HG02973 (cell line): ENCODE data around the gene DOLPP1.
"Not testable (repeated sequence)": the region's sequence is repeated elsewhere in the genome, so short reads cannot be mapped to it uniquely, and the experiment has no call there.

Experiments
- ATAC-seq: cut with Tn5 transposase; IDR thresholded peaks from one replicate; pipeline ENCODE4 v1.9.1; 2021; ENCODE audit warnings: moderate library complexity; ENCODE audit not compliant: unreplicated experiment

Gene DOLPP1

DNA sequence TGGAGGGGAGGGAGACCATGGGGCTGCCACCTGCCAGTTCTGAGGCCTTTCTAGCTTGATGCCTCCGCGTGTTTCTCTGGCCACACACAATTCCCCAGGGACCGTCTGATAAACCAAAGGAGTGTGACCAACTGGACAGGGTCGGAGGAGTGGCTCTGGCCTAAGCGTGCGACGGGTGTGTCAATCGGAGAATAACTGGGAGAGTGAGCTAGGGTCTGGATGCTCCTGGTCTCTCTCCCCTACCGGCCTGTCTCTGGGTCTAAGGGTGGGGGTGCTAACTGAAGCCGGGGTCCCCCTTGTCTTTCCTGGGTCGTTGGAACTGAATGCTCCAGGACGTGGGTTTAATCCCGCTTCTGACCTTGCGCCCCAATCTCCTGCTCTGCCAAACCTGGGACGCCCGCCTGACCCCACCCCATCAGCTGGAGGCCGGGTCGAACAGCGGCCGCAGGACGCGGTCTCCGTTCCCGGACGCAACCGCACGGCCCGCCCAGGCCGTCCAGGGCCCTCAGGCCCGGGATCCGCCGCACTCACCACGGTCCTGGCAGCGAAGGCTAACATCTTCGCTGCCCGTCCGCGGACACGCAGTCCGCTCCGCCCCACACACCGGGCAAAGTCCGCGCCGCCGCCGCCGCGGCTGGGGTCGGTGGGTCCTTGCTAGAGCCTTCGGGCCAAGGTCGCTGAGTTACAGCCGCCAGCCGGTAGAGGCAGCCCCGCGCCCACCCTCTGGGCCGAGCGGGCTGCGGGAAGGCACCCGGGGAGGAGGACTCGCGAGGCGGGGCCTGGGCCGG lies 29.2 kb downstream of the DOLPP1 start:
- no peak for ATAC-seq

DNA sequence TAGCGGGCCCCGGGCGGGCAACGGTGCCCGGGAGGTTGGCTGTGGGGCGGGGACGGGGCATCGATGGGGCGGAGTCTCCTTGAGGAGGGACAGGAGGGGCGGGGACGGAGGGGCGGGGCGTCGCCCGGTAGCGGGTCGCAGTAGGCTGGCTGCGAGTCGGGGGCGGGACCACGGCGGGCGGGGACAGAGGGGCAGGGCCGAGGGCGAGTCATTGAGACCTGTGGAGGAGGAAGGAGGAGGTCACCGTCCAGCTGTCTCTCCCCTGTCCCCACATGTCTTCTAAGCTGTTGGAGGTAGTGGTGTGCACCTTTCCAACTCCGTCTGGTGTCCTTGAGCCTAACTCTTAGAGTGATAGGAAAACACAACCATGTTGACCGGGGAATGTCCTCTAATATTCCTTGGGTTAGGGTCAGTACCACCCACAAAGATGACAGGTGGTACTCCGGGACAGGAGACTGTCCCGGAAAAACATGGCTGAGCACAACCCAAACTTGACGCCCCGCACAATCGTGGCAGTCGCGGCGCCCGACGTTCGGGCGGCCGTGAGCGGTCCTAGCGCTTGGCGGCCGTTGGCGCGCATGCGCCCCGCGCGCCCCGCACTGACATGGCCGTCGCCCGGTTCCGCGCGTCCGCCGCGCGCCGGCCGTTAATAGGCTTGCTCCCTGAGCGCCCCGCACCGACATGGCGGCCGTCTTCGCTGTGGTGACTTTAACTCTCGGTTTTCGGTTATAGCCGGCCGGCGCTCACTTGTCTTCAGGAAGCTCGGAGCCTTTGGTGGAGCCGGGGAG lies 30.0 kb downstream of the DOLPP1 start, which contains the start of the genes CRAT and PTPA:
Gene CRAT, minus strand, starts transcription at position 54 of the 788 bp plus-strand sequence. CDS start 284 bp downstream, outside the sequence.
Gene PTPA, plus strand, starts transcription at position 676 of the 788 bp plus-strand sequence. CDS start 186 bp downstream, outside the sequence.
- peak; percentile 60 for ATAC-seq

DNA sequence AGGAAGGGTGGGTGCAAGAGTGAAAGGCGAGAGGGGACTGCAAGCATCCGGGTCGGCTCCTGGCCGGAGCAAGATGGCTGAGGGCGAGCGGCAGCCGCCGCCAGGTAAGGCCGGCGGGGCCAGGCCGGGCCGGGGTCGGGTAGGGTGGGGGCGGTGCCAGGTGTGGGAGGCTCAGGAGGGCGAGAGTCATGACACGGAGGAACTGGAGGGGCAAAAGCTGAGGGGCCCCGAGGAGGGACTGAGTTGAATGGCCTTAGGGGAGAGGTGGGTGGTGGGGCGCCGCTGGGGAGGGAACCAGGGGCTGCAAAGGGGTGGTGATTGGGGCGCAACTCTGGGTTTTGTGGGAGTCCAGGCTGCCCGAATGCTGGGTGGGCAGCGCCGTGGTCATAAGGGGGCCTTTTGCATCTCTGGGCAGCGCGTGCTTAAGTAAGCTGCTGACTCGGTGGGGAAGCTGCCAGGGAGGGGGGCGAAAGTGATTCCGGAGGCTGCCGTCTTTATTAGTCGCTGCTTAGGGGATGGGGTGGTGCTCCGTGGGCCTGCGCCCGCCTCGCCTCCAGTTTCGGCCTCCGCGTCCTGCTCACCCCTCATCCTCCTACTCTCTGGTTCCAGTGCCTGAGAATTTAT lies 30.7 kb downstream of the DOLPP1 start:
- no peak for ATAC-seq

DNA sequence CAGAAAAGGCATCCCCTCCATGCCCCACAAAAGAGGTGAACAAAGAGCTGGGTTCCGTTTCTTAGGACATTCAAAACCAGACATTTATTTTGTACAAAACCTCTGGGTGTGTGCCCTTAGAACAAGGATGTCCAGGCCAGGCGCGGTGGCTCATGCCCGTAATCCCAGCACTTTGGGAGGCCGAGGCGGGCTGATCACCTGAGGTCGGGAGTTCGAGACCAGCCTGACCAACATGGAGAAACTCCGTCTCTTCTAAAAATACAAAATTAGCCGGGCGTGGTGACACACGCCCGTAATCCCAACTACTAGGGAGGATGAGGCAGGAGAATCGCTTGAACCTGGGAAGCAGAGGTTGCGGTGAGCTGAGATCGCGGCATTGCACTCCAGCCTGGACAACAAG lies 31.6 kb downstream of the DOLPP1 start:
- ATAC-seq: not testable (repeated sequence)

DNA sequence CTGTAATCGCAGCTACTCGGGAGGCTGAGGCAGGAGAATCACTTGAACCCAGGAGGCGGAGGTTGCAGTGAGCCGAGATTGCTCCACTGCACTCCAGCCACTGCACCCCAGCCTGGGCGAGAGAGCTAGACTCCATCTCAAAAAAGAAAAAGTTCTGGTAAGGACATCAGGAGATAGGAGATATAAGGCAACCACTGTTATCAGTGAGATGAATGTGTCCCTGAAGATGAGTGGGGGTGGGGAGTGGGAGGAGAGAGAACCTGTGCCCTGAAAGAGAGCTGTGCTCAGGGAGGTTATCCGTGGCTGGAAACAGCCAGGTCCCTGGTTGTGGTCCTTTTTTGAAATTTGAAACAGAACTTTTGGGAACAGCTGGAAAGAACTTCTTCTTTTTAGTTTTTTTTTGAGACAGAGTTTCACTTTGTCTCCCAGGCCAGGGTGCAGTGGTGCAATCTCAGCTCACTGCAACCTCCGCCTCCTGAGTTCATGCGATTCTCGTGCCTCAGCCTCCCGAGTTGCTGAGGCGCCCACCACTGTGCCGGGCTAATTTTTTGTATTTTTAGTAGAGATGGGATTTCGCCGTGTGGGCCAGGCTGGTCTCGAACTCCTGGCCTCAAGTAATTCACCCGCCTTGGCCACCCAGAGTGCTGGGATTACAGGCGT lies 32.9 kb downstream of the DOLPP1 start:
- no peak for ATAC-seq

DNA sequence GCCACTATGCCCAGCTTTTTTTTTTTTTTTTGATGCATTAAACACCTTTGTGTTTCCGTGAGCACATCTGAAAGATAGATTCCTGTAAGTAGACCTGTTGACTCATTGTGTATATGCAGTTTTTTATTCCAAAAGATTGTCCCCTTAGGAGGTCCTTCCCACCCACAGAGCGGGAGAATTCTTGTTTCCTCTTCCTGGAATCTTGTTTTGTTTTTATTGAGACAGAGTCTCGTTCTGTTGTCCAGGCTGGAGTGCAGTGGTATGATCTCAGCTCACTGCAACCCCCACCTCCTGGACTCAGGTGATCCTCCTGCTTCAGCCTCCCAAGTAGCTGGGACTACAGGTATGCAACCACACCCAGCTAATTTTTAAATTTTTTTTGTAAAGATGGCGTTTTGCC lies 37.9 kb downstream of the DOLPP1 start:
- no peak for ATAC-seq

DNA sequence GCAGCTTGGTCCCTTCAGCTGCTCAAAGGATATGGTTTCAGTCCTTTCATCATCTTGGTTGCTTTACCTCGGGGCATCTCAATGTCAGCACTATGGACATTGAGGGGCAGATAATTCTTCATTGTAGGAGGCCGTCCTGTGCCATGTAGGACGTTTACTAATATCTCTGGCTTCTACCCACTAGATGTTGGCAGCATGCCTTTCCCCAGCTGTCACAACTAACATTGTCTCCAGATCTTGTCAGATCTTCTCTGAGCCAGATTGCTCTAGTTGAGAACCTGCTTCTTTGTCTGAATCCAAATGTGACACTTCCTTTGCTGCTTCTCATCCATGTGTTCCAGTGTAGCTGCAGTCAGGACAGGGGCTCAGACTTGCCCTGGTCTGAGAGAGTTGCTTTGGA lies 40.6 kb downstream of the DOLPP1 start:
- ATAC-seq: no peak

DNA sequence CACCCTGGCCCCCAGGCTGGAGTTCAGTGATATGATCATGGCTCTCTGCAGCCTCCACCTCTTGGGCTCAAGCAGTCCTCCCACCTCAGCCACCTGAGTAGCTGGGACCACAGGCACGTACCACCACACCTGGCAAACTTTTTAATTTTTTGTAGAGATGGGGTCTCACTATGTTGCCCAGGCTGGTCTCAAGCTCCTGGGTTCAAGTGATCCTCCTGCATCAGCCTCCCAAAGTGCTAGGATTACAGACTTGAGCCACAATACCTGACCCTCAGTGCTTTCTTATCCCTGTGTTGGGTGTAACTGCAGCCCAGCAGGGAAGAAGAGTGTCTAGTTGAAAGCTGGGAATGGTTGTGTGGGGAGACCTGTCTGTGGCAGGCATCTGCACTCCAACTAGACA lies 41.2 kb downstream of the DOLPP1 start:
- ATAC-seq: no peak

DNA sequence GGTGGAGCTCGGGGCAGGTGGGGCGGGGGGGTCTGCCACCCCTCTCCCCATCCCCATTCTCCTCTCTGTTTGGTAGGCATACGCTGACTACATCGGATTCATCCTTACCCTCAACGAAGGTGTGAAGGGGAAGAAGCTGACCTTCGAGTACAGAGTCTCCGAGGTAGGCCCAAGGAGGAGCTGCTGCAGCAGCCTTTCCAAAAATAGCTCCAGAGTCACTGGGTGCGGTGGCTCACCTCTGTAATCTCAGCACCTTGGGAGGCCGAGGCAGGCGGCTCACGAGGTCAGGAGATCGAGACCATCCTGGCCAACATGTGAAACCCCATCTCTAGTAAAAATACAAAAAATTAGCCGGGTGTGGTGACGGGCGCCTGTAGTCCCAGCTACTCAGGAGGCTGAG lies 42.1 kb downstream of the DOLPP1 start:
- not testable (repeated sequence) for ATAC-seq

DNA sequence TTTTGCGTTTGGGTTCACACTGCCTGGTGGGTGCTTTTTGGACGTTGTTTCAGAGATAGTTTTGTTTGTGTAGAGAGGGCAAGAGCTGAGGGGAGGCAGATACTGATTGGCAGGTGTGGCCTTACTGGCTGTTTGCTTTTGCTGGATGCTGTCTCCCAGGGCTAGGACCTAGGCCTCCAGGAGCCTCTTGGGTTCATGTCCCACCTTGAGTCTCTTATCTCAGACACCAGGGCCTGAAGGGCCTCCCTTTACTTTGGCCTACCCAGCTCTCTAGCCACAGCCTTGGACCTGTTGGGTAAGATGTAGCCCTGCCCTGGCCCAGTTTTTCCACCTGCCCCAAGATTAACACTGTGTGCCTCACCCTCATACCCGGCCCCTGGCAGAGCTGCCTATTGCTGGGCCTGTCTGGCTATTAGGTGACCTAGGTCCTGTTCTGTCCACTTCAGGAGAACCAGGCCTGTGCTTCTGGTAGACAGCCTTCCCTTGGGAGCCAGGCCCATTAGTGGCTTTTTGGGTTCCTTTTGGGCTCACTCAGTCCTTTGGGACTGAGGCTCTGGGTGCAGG lies 43.7 kb downstream of the DOLPP1 start:
- no peak for ATAC-seq

DNA sequence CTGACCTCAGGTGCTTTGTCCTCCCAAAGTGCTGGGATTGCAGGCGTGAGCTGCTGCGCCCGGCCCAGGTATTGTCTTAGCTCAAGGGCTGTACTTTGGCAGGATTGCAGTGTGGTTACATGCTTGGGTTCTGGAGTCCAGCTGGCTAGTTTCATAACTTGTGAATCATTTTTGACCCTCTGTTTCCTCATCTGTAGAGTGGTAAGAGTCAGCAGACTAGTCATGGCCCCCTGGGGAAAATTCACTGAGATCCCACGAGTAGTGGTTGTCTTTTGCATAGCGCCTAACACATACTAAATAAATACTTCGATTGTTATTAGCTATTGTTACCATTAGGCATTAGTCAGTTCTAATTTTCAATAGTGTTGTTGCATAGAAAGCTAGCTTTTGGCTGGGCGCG lies 44.6 kb downstream of the DOLPP1 start:
- no peak for ATAC-seq

DNA sequence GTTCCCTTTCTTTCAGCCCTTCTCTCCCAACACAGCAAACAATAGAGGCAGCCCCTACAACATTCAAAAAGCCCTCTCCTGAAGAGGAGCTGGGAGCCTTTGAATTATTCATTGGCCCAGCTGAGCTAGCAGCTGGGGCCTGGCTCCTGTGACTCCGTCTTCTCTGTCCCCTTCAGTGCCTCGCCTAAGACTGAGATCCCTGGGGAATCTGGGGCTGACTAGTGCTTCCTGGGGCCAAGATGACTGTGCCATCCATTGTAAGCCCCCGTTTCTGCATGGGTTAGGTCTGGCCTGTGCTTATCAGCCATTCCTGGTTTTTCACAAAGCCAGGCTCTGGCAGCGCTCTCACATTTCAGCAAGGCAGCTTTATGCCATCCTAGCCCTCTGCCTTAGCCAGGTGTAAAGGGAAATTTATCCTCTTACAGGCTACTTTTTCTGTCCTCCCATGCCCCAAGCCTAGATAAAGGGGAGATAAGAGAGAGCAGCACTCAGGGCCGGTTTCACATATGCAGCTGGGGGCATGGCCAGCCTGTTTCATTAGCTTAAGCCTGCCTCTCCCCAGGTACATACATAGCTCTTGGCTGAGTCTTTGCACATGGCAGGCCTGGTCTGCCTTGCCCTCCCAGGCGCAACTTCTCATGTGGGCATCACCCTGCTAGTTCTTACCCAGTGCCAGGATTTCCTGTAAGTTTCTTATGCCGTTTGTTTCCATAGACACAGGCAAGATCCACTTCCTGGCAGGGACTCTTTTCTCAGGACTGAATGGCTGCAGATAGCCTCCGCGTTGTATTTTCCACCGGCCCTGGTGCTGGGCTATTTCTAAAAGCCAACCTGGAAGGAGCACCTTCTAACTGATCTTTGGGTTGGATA lies 46.1 kb downstream of the DOLPP1 start:
- no peak for ATAC-seq

DNA sequence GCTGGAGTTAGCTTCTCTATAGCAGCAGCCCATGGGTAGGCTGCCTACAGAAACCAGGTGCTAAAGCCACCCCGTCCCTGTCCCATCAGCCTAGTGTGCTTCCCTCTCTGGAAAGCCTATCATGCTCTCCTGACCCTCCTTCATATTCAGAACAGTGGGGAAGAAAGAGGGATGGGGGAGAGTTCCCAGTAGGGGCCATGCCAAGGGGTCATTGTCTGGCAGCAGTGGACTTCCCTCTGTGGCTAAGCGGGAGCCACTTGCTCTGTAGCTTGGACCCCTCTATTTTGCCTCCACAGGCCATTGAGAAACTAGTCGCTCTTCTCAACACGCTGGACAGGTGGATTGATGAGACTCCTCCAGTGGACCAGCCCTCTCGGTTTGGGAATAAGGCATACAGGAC lies 47.8 kb downstream of the DOLPP1 start:
- ATAC-seq: no peak

DNA sequence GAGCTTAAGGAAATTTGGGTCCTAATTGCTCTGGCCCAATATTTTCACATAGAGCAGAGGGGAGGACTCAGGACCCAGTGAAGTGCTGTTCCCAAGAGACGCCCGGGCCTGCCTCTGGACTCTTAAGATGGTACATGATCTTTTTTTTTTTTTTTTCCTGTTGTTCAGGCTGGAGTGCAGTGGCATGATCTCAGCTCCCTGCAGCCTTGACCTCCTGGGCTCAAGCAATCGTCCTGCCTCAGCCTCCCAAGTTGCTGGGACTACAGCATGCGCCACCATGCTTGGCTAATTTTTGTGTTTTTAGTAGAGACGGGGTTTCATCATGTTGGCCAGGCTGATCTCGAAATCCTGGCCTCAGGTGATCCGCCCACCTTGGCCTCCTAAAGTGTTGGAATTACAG lies 49.4 kb downstream of the DOLPP1 start:
- not testable (repeated sequence) for ATAC-seq

DNA sequence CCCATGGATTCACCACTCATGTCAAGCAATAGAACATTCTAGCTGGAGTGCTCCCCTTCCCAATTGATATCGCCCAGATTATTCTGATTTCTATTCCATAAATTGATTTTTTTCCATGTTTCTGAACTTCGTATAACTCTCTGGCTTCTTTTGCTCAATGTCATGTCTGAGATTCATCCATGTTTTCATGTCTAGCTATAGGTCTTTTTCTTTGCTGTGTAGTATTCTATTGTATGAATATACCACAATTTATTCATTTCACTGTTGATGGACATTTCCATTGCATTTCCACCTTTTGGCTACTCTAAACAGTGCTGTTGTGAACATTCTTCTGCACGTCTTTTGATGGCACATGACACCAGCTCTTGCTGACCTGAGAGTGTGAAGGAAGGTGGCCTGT lies 49.9 kb downstream of the DOLPP1 start:
- ATAC-seq: no peak

DNA sequence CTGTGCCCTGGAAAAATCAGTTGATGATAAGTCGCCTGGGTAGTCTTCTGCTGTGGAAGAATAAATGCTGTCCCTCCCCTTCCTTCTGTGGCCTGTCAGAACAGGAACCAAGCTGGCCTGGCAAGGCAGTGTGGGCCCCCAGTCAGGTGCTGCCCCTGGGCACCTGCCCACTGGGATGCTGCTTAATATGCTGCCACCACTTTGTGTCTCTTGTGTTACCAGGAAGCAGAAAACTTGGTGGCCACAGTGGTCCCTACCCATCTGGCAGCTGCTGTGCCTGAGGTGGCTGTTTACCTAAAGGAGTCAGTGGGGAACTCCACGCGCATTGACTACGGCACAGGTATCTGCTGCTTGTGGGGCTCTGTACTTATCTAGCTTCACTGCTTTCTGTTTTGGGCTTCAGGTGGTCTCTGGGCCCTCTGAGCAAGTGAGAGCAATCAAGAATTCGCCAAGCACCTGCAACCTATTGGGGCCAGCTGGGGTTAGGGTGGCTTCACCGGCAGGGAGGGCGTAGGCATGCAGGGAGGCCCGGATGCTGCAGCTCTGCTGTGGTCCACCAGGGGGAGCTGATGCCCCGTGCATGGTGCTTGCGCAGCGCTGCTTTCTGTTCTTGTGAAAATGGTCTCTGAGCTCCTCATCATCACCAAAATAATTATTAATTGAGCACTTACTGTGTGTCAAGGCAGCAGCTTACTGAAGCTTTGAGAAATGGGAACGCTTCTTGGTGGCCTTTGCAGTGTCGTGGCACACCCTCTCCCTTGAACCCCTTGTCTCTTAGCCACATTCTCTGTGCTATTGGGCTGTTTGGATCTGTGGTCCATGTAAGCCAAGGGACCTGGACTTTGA lies 50.6 kb downstream of the DOLPP1 start:
- ATAC-seq: no peak

DNA sequence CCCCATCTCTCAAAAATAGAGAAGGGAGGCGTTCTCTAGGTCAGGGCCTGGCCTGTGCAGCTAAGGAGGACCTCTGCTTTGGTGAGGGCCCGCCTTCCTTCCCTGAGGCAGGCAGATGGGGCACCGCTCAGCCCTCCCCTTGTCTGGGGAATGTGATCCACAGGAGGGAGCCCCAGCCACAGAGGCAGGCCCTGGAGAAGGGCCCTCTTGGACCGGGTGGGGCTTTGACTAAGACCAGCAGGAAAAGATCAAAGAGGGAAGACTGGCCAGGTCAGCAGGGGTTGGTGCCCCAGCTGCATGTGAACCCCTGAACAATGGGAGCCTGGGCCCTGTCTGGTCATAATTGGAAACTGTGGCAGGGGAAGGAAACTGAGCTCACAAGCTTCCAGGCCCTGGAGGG lies 52.2 kb downstream of the DOLPP1 start:
- ATAC-seq: no peak

DNA sequence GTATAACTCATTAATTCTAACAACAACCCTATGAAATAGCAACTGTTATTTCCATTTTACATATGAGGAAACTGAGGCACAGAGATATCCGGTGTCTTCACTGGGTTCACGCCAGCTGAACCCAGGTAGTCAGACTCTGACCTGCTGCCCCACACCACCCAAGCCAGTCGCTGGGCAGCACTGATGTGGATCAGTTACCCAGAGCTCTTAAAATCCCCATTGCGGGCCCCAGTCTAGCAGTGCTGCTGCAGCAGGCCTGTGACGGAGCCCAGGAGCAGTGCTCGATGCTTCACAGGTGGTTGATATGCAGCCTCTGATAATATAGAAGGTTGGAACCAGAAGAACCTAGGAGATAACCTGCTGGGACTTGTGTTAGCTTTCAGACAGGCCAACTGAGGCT lies 54.6 kb downstream of the DOLPP1 start:
- ATAC-seq: no peak

DNA sequence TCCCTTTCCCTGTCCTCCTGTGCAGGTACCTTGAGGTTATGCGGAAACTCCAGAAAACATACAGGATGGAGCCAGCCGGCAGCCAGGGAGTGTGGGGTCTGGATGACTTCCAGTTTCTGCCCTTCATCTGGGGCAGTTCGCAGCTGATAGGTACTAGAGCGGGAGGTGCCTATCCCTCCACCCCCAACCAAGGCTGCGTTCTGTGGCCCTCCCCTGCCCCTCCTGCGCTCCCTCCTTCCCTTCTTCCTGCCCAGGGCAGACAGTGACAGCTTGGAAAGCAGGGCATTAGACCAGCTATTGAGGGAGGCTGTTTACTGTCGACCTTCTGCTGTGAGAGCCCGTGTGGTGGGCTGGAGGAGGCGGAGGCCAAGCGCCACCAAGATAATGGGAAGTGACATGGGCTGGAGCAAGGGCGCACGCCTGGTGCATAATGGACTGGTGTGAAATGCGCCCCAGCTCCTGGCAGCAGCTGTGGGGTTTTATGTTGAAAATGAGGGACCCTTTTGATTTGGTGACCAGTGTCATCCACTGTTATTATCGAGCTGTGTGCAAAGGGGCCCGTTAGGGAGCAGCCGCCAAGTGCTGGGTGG lies 55.6 kb downstream of the DOLPP1 start:
- no peak for ATAC-seq
